SU-DHL-6 (cell line): Measurements from ENCODE around the gene LTBP4.

Source experiments
- H2AFZ ChIP-seq: fragments of 200-600 bp; sonication (generic); 2 replicates; pipeline ENCODE4 v1.6.1; 2014; ENCODE audit warnings: low read depth, mild to moderate bottlenecking, moderate library complexity, mixed read lengths, antibody characterized with exemption, low read length; ENCODE audit not compliant: severe bottlenecking
- H3F3A ChIP-seq: fragments of 200-600 bp; shearing (Covaris generic); 2 replicates; pipeline ENCODE4 v1.6.0; 2016; ENCODE audit warnings: antibody characterized with exemption, mild to moderate bottlenecking; ENCODE audit not compliant: insufficient read depth
- H3K27ac ChIP-seq: fragments of 200-600 bp; sonication (generic); 2 replicates; pipeline ENCODE4 v1.5.1; 2016; ENCODE audit warnings: low read depth, mild to moderate bottlenecking, low read length, moderate library complexity, mixed read lengths
- H3K27me3 ChIP-seq: fragments of 200-600 bp; sonication (generic), shearing (Covaris generic); 2 replicates; pipeline ENCODE4 v1.6.0; 2014; ENCODE audit warnings: mild to moderate bottlenecking, low read length
- H3K36me3 ChIP-seq: fragments of 200-600 bp; sonication (generic); 2 replicates; pipeline ENCODE4 v1.6.1; 2014; ENCODE audit warnings: mild to moderate bottlenecking, low read length, mixed read lengths
- H3K4me2 ChIP-seq: fragments of 300-600, 200-600 bp; shearing (Covaris generic), sonication (generic); 2 replicates; pipeline ENCODE4 v1.6.0; 2014; ENCODE audit warnings: low read length, low read depth, mild to moderate bottlenecking; ENCODE audit not compliant: poor library complexity, severe bottlenecking
- H3K4me3 ChIP-seq: fragments of 200-600 bp; sonication (generic); 2 replicates; pipeline ENCODE4 v1.5.1; 2014; ENCODE audit warnings: antibody characterized with exemption, low read length, mild to moderate bottlenecking, mixed read lengths; ENCODE audit not compliant: insufficient read depth, poor library complexity, severe bottlenecking
- H3K79me2 ChIP-seq: fragments of 200-600 bp; sonication (generic); 2 replicates; pipeline ENCODE4 v1.6.1; 2014; ENCODE audit warnings: mild to moderate bottlenecking, low read length, moderate library complexity; ENCODE audit not compliant: insufficient read depth
- H3K9ac ChIP-seq: fragments of 200-600 bp; sonication (generic); 2 replicates; pipeline ENCODE4 v1.7.0; 2014; ENCODE audit warnings: mild to moderate bottlenecking, low read length
- H3K9me2 ChIP-seq: fragments of 200-600 bp; sonication (generic); replicated peaks from 2 replicates; pipeline ENCODE4 v1.6.1; 2014; ENCODE audit warnings: low read length; ENCODE audit not compliant: insufficient read depth
- H3K9me3 ChIP-seq: fragments of 200-600 bp; sonication (generic); 2 replicates; pipeline ENCODE4 v1.6.1; 2014; ENCODE audit warnings: low read length, mixed read lengths; ENCODE audit not compliant: insufficient read depth
- H4K20me1 ChIP-seq: fragments of 200-600 bp; sonication (generic); 2 replicates; pipeline ENCODE4 v1.6.1; 2014; ENCODE audit warnings: low read depth, mild to moderate bottlenecking, antibody characterized with exemption, low read length, moderate library complexity, mixed read lengths
- CTCF ChIP-seq: fragments of 200-600 bp; sonication (generic); IDR thresholded peaks from one replicate; pipeline ENCODE4 v1.5.1; 2017; ENCODE audit warnings: antibody characterized with exemption, mild to moderate bottlenecking, low read length, moderate library complexity; ENCODE audit not compliant: insufficient read depth, poor library complexity, severe bottlenecking
- EZH2phosphoT487 ChIP-seq: fragments of 200-600 bp; sonication (generic), shearing (Covaris generic); conservative IDR thresholded peaks from 2 replicates; pipeline ENCODE4 v1.6.1; 2018; ENCODE audit warnings: mild to moderate bottlenecking, antibody characterized with exemption, low read length, moderate library complexity, mixed read lengths

The LTBP4 gene

GRCh38 chr19:40571831-40572495 is 29.2 kb upstream of the LTBP4 start:
- Histone ChIP-seq H3K36me3 (no peaks in the 10 kb centered on the region), H3K27ac (no peak overlapping the region), H3K9me3 (no peaks in the 10 kb centered on the region), H3K27me3 (no peaks in the 10 kb centered on the region), H3K4me2 (no peak overlapping the region), H3F3A (peaks cover 5% of the 10 kb centered on the region; the same call in 1 of the 2 replicates), H4K20me1 (no peaks in the 10 kb centered on the region), H3K9ac (no peak overlapping the region), H3K9me2 (no peaks in the 10 kb centered on the region), H2AFZ (no peak overlapping the region), H3K79me2 (peaks cover 2% of the 10 kb centered on the region; the same call in 1 of the 2 replicates), H3K4me3 (no peak overlapping the region)
- TF ChIP-seq EZH2phosphoT487 (no peak), CTCF (no peak)

- no peak overlapping the region for H3K27ac ChIP-seq
- H4K20me1 ChIP-seq = no peaks in the 10 kb centered on the region
- H3F3A ChIP-seq = peaks cover 5% of the 10 kb centered on the region; the same call in 1 of the 2 replicates
- H3K9ac ChIP-seq = no peak overlapping the region
- no peak overlapping the region for H2AFZ ChIP-seq
- H3K79me2 ChIP-seq = peaks cover 9% of the 10 kb centered on the region; the same call in 1 of the 2 replicates
- TF ChIP-seq CTCF (no peak), EZH2phosphoT487 (no peak)
- H3K27me3 ChIP-seq = no peaks in the 10 kb centered on the region
- no peaks in the 10 kb centered on the region for H3K9me3 ChIP-seq
- H3K36me3 ChIP-seq = no peaks in the 10 kb centered on the region
- no peaks in the 10 kb centered on the region for H3K9me2 ChIP-seq
- no peak overlapping the region for H3K4me2 ChIP-seq
- H3K4me3 ChIP-seq = no peak overlapping the region
These were observed 25.8 kb upstream of the LTBP4 start for GRCh38 chr19:40575326-40575725.

GRCh38 chr19:40576151-40576584 is 25.0 kb upstream of the LTBP4 start:
- peak overlapping the region; percentile 73 for H3K9ac ChIP-seq
- H3F3A ChIP-seq = peaks cover 5% of the 10 kb centered on the region; the same call in 1 of the 2 replicates

More at GRCh38 chr19:40576151-40576584, 25.0 kb upstream of the LTBP4 start:
- Histone ChIP-seq H3K79me2 (peaks cover 9% of the 10 kb centered on the region; the same call in 1 of the 2 replicates), H3K27ac (no peak overlapping the region), H3K27me3 (no peaks in the 10 kb centered on the region), H3K9me3 (no peaks in the 10 kb centered on the region), H3K4me3 (peak overlapping the region; percentile 86), H2AFZ (peak overlapping the region; percentile 96), H4K20me1 (no peaks in the 10 kb centered on the region), H3K4me2 (peak overlapping the region; percentile 76), H3K36me3 (no peaks in the 10 kb centered on the region), H3K9me2 (no peaks in the 10 kb centered on the region)
- TF ChIP-seq EZH2phosphoT487 (no peak), CTCF (no peak)
